Epithelial cell of esophagus (primary cell): ENCODE results near the gene ASPHD1.
"Not testable (repeated sequence)": the region's sequence is repeated elsewhere in the genome, so short reads cannot be mapped to it uniquely, and the experiment has no call there.

Source experiments
- DNase-seq: peaks from one replicate; pipeline ENCODE4 v3.0.0; 2010; ENCODE audit warnings: low read depth
- H3K4me3 ChIP-seq: 2 replicates; pipeline ENCODE4 v1.5.1; 2011; ENCODE audit warnings: mild to moderate bottlenecking, low read length, control low read depth
- CTCF ChIP-seq: IDR thresholded peaks from 2 replicates; pipeline ENCODE4 v1.5.1; 2011; ENCODE audit warnings: low read depth, mild to moderate bottlenecking, low read length, control low read depth, inconsistent platforms; ENCODE audit not compliant: insufficient read depth; ENCODE audit errors: missing control alignments

Gene ASPHD1

GRCh38 chr16:29868396-29869009 lies 31.8 kb upstream of the ASPHD1 start:
- H3K4me3 ChIP-seq, result no peak overlapping the region
- TF ChIP-seq CTCF, result no peak
- no peak for DNase-seq

- not testable (repeated sequence) for H3K4me3 ChIP-seq, DNase-seq
Observed at GRCh38 chr16:29869067-29869466, 31.2 kb upstream of the ASPHD1 start.

- no peak for TF ChIP-seq CTCF
Observed at GRCh38 chr16:29871822-29872546, 28.3 kb upstream of the ASPHD1 start.

GRCh38 chr16:29873319-29873718 lies 27.0 kb upstream of the ASPHD1 start:
- no peak for DNase-seq
- no peak overlapping the region for H3K4me3 ChIP-seq
- TF ChIP-seq CTCF, result no peak

More at GRCh38 chr16:29871822-29872546, 28.3 kb upstream of the ASPHD1 start:
- no peak overlapping the region for H3K4me3 ChIP-seq
- DNase-seq, result no peak

- no peak for TF ChIP-seq CTCF
- H3K4me3 ChIP-seq, result no peak overlapping the region
- DNase-seq, result no peak
Observed at GRCh38 chr16:29875206-29875605, 25.1 kb upstream of the ASPHD1 start.

- no peak overlapping the region for H3K4me3 ChIP-seq
- no peak for TF ChIP-seq CTCF
- no peak for DNase-seq
Observed at GRCh38 chr16:29876217-29876593, 24.1 kb upstream of the ASPHD1 start.

GRCh38 chr16:29876594-29877249 lies 23.6 kb upstream of the ASPHD1 start:
- no peak for TF ChIP-seq CTCF
- DNase-seq, result no peak
- no peak overlapping the region for H3K4me3 ChIP-seq
